ENCODE measurements around the gene ZNF559. TPM values are rescaled to one million over a fixed set of nuclear protein-coding genes. Genes with fewer than 3 reads are reported as not detected.
"Not testable (repeated sequence)": the region's sequence is repeated elsewhere in the genome, so short reads cannot be mapped to it uniquely, and the experiment has no call there.

ZNF559 gene
- total RNA-seq: 7.4 and 8.3 TPM in 2 replicates

GRCh38 chr19:9323919-9324583 is at the start of gene ZNF559:
Gene ZNF559, plus strand, starts transcription at chr19:9324179. Its CDS starts 14,371 bp downstream, at chr19:9338550.
- DNase-seq (ENCODE audit: low read depth in 2 of 2): peak; percentile 97 to 98

GRCh38 chr19:9283485-9283884 is 40.5 kb upstream of the ZNF559 start:
- not testable (repeated sequence) for DNase-seq (ENCODE audit: low read depth in 2 of 2)

- DNase-seq (ENCODE audit: low read depth in 2 of 2): no peak
Observed at GRCh38 chr19:9289231-9289884, 34.6 kb upstream of the ZNF559 start.

GRCh38 chr19:9295411-9295849 is 28.5 kb upstream of the ZNF559 start:
- DNase-seq (ENCODE audit: low read depth in 2 of 2): no peak

GRCh38 chr19:9296336-9296735 is 27.6 kb upstream of the ZNF559 start:
- DNase-seq (ENCODE audit: low read depth in 2 of 2): no peak

- no peak for DNase-seq (ENCODE audit: low read depth in 2 of 2)
Observed at GRCh38 chr19:9306443-9306842, 17.5 kb upstream of the ZNF559 start.

GRCh38 chr19:9308091-9308770 is 15.7 kb upstream of the ZNF559 start:
- no peak for DNase-seq (ENCODE audit: low read depth in 2 of 2)

- DNase-seq (ENCODE audit: low read depth in 2 of 2): peak; percentile 97 to 98
Observed at GRCh38 chr19:9309139-9309973, 14.6 kb upstream of the ZNF559 start, which contains the start of gene ZNF699. Gene ZNF699, minus strand, starts transcription at chr19:9309838. Its CDS starts 4,719 bp downstream, at chr19:9305119.

GRCh38 chr19:9309974-9310446 is 14.0 kb upstream of the ZNF559 start:
- peak; percentile 91 to 92 for DNase-seq (ENCODE audit: low read depth in 2 of 2)

- no peak for DNase-seq (ENCODE audit: low read depth in 2 of 2)
Observed at GRCh38 chr19:9313756-9314155, 10.2 kb upstream of the ZNF559 start.

GRCh38 chr19:9321338-9321737 is 2.6 kb upstream of the ZNF559 start:
- no peak for DNase-seq (ENCODE audit: low read depth in 2 of 2)

GRCh38 chr19:9321756-9322155 is 2.2 kb upstream of the ZNF559 start:
- DNase-seq (ENCODE audit: low read depth in 2 of 2): not testable (repeated sequence)

GRCh38 chr19:9322201-9322600 is 1.8 kb upstream of the ZNF559 start:
- DNase-seq (ENCODE audit: low read depth in 2 of 2): not testable (repeated sequence)

GRCh38 chr19:9323557-9323918 is 441 bp upstream of the ZNF559 start:
- DNase-seq (ENCODE audit: low read depth in 2 of 2): peak; percentile 89 to 92

- DNase-seq (ENCODE audit: low read depth in 2 of 2): no peak
Observed at GRCh38 chr19:9324584-9324962, 594 bp downstream of the ZNF559 start.

- DNase-seq (ENCODE audit: low read depth in 2 of 2): no peak
Observed at GRCh38 chr19:9329999-9330398, 6.0 kb downstream of the ZNF559 start.

- DNase-seq (ENCODE audit: low read depth in 2 of 2): no peak
Observed at GRCh38 chr19:9342610-9343304, 18.8 kb downstream of the ZNF559 start.

GRCh38 chr19:9345005-9345404 is 21.0 kb downstream of the ZNF559 start:
- no peak for DNase-seq (ENCODE audit: low read depth in 2 of 2)

- DNase-seq (ENCODE audit: low read depth in 2 of 2): no peak
Observed at GRCh38 chr19:9348253-9348652, 24.3 kb downstream of the ZNF559 start.

- DNase-seq (ENCODE audit: low read depth in 2 of 2): no peak
Observed at GRCh38 chr19:9348671-9349070, 24.7 kb downstream of the ZNF559 start.

- no peak for DNase-seq (ENCODE audit: low read depth in 2 of 2)
Observed at GRCh38 chr19:9352505-9352904, 28.5 kb downstream of the ZNF559 start.

Data from lung microvascular endothelial cell (primary cell).